Neural progenitor cell (in vitro differentiated cells): Measurements from ENCODE around the gene METRNL. TPM values are rescaled to one million over a fixed set of nuclear protein-coding genes. Genes with fewer than 3 reads are reported as not detected.
"Not testable (repeated sequence)": the region's sequence is repeated elsewhere in the genome, so short reads cannot be mapped to it uniquely, and the experiment has no call there.

ENCODE experiments used
- DNase-seq: peaks from one replicate; pipeline ENCODE4 v3.0.0-alpha.2; 2016; ENCODE audit warnings: low spot score
- H2AFZ ChIP-seq: fragments of 200-600 bp; sonication (generic); replicated peaks from 2 replicates; pipeline ENCODE4 v1.6.1; 2016; ENCODE audit warnings: antibody characterized with exemption
- H3F3A ChIP-seq: fragments of 200-600 bp; sonication (generic); 2 replicates; pipeline ENCODE4 v1.6.1; 2016; ENCODE audit warnings: antibody characterized with exemption, low read depth
- H3K27ac ChIP-seq: fragments of 200-600 bp; sonication (generic); 2 replicates; pipeline ENCODE4 v1.5.1; 2016; ENCODE audit warnings: mild to moderate bottlenecking
- H3K27me3 ChIP-seq: fragments of 200-600 bp; sonication (generic); 2 replicates; pipeline ENCODE4 v1.6.1; 2016; ENCODE audit warnings: mild to moderate bottlenecking, moderate library complexity
- H3K36me3 ChIP-seq: fragments of 200-600 bp; sonication (generic); 2 replicates; pipeline ENCODE4 v1.5.1; 2016
- H3K4me1 ChIP-seq: fragments of 200-600 bp; sonication (generic); 2 replicates; pipeline ENCODE4 v1.6.1; 2016; ENCODE audit warnings: mixed run types
- H3K4me2 ChIP-seq: fragments of 200-600 bp; sonication (generic); 2 replicates; pipeline ENCODE4 v1.6.1; 2016
- H3K4me3 ChIP-seq: fragments of 200-600 bp; sonication (generic); 2 replicates; pipeline ENCODE4 v1.5.1; 2016
- H3K79me2 ChIP-seq: fragments of 200-600 bp; sonication (generic); 2 replicates; pipeline ENCODE4 v1.6.1; 2016; ENCODE audit warnings: low read depth
- H3K9ac ChIP-seq: fragments of 200-600 bp; sonication (generic); 2 replicates; pipeline ENCODE4 v1.6.1; 2016
- H3K9me3 ChIP-seq: fragments of 200-600 bp; sonication (generic); 2 replicates; pipeline ENCODE4 v1.5.1; 2016; ENCODE audit warnings: low read depth
- H4K20me1 ChIP-seq: fragments of 200-600 bp; sonication (generic); 2 replicates; pipeline ENCODE4 v1.6.1; 2016; ENCODE audit warnings: low read depth
- H3K27ac Mint-ChIP-seq: 3 replicates; pipeline ENCODE4 v1.8.0; 2021; ENCODE audit warnings: mixed read lengths
- H3K27me3 Mint-ChIP-seq: 2 replicates; pipeline ENCODE4 v1.8.0; 2022; ENCODE audit warnings: low read depth, mild to moderate bottlenecking, inconsistent platforms, moderate library complexity, mixed read lengths; ENCODE audit not compliant: insufficient read depth
- H3K36me3 Mint-ChIP-seq: 3 replicates; pipeline ENCODE4 v1.8.0; 2021; ENCODE audit warnings: mixed read lengths
- H3K4me1 Mint-ChIP-seq: 3 replicates; pipeline ENCODE4 v1.8.0; 2021; ENCODE audit warnings: mixed read lengths
- H3K4me3 Mint-ChIP-seq: 3 replicates; pipeline ENCODE4 v1.8.0; 2021; ENCODE audit warnings: mild to moderate bottlenecking, moderate library complexity, mixed read lengths
- H3K9me3 Mint-ChIP-seq: 3 replicates; pipeline ENCODE4 v1.8.0; 2020; ENCODE audit warnings: mixed read lengths
- CTCF ChIP-seq: fragments of 200-600 bp; sonication (generic); IDR thresholded peaks from 2 replicates; pipeline ENCODE4 v1.5.1; 2017; ENCODE audit warnings: antibody characterized with exemption, mild to moderate bottlenecking
- EZH2 ChIP-seq: fragments of 200-600 bp; sonication (generic); IDR thresholded peaks from 2 replicates; pipeline ENCODE4 v1.6.1; 2017; ENCODE audit warnings: antibody characterized with exemption, mild to moderate bottlenecking, moderate library complexity
- EZH2phosphoT487 ChIP-seq: fragments of 200-600 bp; sonication (generic); IDR thresholded peaks from 2 replicates; pipeline ENCODE4 v1.6.1; 2017; ENCODE audit warnings: antibody characterized with exemption
- total RNA-seq: library from RNA; depleted of rRNA; stranded (reverse); fragments of >200 nt; gene quantifications from 2 replicates; pipeline ENCODE4 v1.2.3, GENCODE V29; 2015; ENCODE audit warnings: low replicate concordance

The METRNL gene
- total RNA-seq, 1 donor from 2014 or later: 3.6 TPM

- no peaks in the 10 kb centered on the region for H3K79me2 ChIP-seq
- no peaks in the 10 kb centered on the region for H3K36me3 ChIP-seq
- peaks cover 5% of the 10 kb centered on the region for H3F3A ChIP-seq
- no peak overlapping the region for H3K4me3 ChIP-seq
- no peaks in the 10 kb centered on the region for H3K4me1 ChIP-seq
- H3K9me3 ChIP-seq: no peaks in the 10 kb centered on the region
- no peak overlapping the region for H3K9ac ChIP-seq
- Mint-ChIP-seq H3K27ac (no peak overlapping the region), H3K36me3 (peaks cover 7% of the 10 kb centered on the region), H3K4me1 (peaks cover 20% of the 10 kb centered on the region), H3K9me3 (peaks cover 2% of the 10 kb centered on the region), H3K27me3 (no peaks in the 10 kb centered on the region), H3K4me3 (peak overlapping the region; percentile 46)
- H3K27ac ChIP-seq: no peak overlapping the region
- H3K4me2 ChIP-seq: no peak overlapping the region
- H4K20me1 ChIP-seq: no peaks in the 10 kb centered on the region
- no peak for TF ChIP-seq EZH2
- TF ChIP-seq CTCF: no peak
- no peak for TF ChIP-seq EZH2phosphoT487
- H2AFZ ChIP-seq: no peak overlapping the region
- H3K27me3 ChIP-seq: no peaks in the 10 kb centered on the region
- DNase-seq: peak; percentile 24
These were observed 26.3 kb upstream of the METRNL start for GRCh38 chr17:83053021-83053681.

- Mint-ChIP-seq H3K36me3 (peaks cover 4% of the 10 kb centered on the region), H3K27ac (peak overlapping the region; percentile 69), H3K9me3 (peaks cover 2% of the 10 kb centered on the region), H3K4me1 (peaks cover 22% of the 10 kb centered on the region), H3K4me3 (peak overlapping the region; percentile 44), H3K27me3 (no peaks in the 10 kb centered on the region)
- no peak for TF ChIP-seq CTCF
- TF ChIP-seq EZH2phosphoT487: no peak
- no peak for TF ChIP-seq EZH2
- Histone ChIP-seq H3K4me1 (no peaks in the 10 kb centered on the region), H3K27ac (no peak overlapping the region), H3K79me2 (no peaks in the 10 kb centered on the region), H3F3A (peaks cover 5% of the 10 kb centered on the region), H2AFZ (no peak overlapping the region), H3K36me3 (no peaks in the 10 kb centered on the region), H4K20me1 (no peaks in the 10 kb centered on the region), H3K27me3 (no peaks in the 10 kb centered on the region), H3K9me3 (no peaks in the 10 kb centered on the region), H3K9ac (no peak overlapping the region), H3K4me2 (no peak overlapping the region), H3K4me3 (no peak overlapping the region)
- no peak for DNase-seq
These were observed 25.5 kb upstream of the METRNL start for GRCh38 chr17:83053739-83054451.

GRCh38 chr17:83054518-83055125 lies 24.8 kb upstream of the METRNL start:
- Histone ChIP-seq H3F3A (peaks cover 5% of the 10 kb centered on the region), H3K9me3 (no peaks in the 10 kb centered on the region), H3K4me1 (no peaks in the 10 kb centered on the region), H3K4me3 (no peak overlapping the region), H2AFZ (no peak overlapping the region), H3K4me2 (no peak overlapping the region), H3K36me3 (no peaks in the 10 kb centered on the region), H3K27me3 (no peaks in the 10 kb centered on the region), H3K79me2 (no peaks in the 10 kb centered on the region), H3K9ac (no peak overlapping the region), H4K20me1 (no peaks in the 10 kb centered on the region), H3K27ac (no peak overlapping the region)
- TF ChIP-seq CTCF (no peak), EZH2 (no peak), EZH2phosphoT487 (no peak)
- peaks cover 3% of the 10 kb centered on the region for H3K36me3 Mint-ChIP-seq
- peaks cover 22% of the 10 kb centered on the region for H3K4me1 Mint-ChIP-seq
- no peak overlapping the region for H3K4me3 Mint-ChIP-seq
- H3K27ac Mint-ChIP-seq: no peak overlapping the region
- peaks cover 2% of the 10 kb centered on the region for H3K27me3 Mint-ChIP-seq
- peaks cover 2% of the 10 kb centered on the region for H3K9me3 Mint-ChIP-seq
- no peak for DNase-seq

GRCh38 chr17:83055176-83055575 lies 24.2 kb upstream of the METRNL start:
- H3F3A ChIP-seq, H4K20me1 ChIP-seq, H3K4me3 ChIP-seq, H3K9me3 ChIP-seq, DNase-seq, H3K27me3 ChIP-seq, H3K9me3 Mint-ChIP-seq, H3K36me3 ChIP-seq, H2AFZ ChIP-seq, H3K27ac Mint-ChIP-seq, H3K4me1 ChIP-seq, H3K27me3 Mint-ChIP-seq, H3K4me3 Mint-ChIP-seq, H3K9ac ChIP-seq, H3K27ac ChIP-seq, H3K79me2 ChIP-seq, H3K36me3 Mint-ChIP-seq, H3K4me2 ChIP-seq: not testable (repeated sequence)
- peaks cover 25% of the 10 kb centered on the region for H3K4me1 Mint-ChIP-seq
